GM12865 (cell line): ENCODE results near the gene MRAS.

ENCODE experiments used
- DNase-seq: peaks from one replicate; pipeline ENCODE4 v3.0.0; 2010; ENCODE audit warnings: low read depth
- H3K4me3 ChIP-seq: 2 replicates; pipeline ENCODE4 v1.5.1; 2011; ENCODE audit warnings: mild to moderate bottlenecking, low read depth, low read length, control low read depth
- CTCF ChIP-seq: IDR thresholded peaks from 2 replicates; pipeline ENCODE4 v1.5.1; 2011; ENCODE audit warnings: low read length, control low read depth, low read depth, inconsistent platforms; ENCODE audit not compliant: insufficient read depth; ENCODE audit errors: missing control alignments

Gene MRAS

GRCh38 chr3:138351151-138351550, 2.8 kb downstream of the MRAS start:
- no peak for TF ChIP-seq CTCF
- H3K4me3 ChIP-seq, result no peak overlapping the region
- DNase-seq, result no peak

GRCh38 chr3:138351916-138352550, 3.7 kb downstream of the MRAS start:
- no peak for DNase-seq
- H3K4me3 ChIP-seq, result no peak overlapping the region
- TF ChIP-seq CTCF, result no peak

- no peak for DNase-seq
- H3K4me3 ChIP-seq, result no peak overlapping the region
- TF ChIP-seq CTCF, result no peak
Observed at GRCh38 chr3:138354376-138354775, 6.0 kb downstream of the MRAS start.

DNA sequence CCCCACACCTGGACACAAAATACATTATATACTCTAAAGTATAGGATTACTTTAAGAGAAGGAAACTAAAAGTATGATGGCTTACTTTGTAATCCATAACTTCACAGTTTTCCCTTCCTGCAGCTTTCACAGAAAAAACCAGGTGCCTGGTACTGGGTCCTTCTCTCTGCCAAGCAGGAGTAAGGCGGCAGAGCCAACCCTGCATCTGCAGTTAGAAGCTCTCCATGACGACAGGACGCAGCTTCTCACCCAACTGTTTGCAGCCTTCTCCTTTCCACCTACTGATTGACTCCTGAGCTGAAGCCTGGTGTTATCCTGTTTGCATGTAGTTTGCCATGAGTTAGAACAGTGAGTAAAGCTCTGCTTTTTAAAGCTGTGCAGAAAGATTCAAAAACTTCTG, 6.7 kb downstream of the MRAS start:
- no peak for DNase-seq
- no peak for TF ChIP-seq CTCF

GRCh38 chr3:138356730-138357405, 8.5 kb downstream of the MRAS start:
- no peak for DNase-seq
- H3K4me3 ChIP-seq, result no peak overlapping the region
- TF ChIP-seq CTCF, result no peak

More for the DNA sequence above, 6.7 kb downstream of the MRAS start:
- no peak overlapping the region for H3K4me3 ChIP-seq

GRCh38 chr3:138359148-138359918, 11.0 kb downstream of the MRAS start:
- no peak overlapping the region for H3K4me3 ChIP-seq
- DNase-seq, result no peak
- TF ChIP-seq CTCF, result no peak
